Cardiac muscle cell (in vitro differentiated cells and primary cell): Measurements from ENCODE around the gene TRIM31. TPM values are rescaled to one million over a fixed set of nuclear protein-coding genes. Genes with fewer than 3 reads are reported as not detected.
A peak's percentile ranks its signal among the peaks of the same experiment; 100 is the strongest.

Experiments
- DNase-seq, 2 donors: peaks; one replicate each; pipeline versions ENCODE4 v3.0.0 to v3.0.0-alpha.2; 2010 to 2017; ENCODE audit warnings: low read depth in 1 of 2, low spot score in 1 of 2
- H3K27ac ChIP-seq: fragments of 200-600 bp; sonication (generic); 2 replicates; pipeline ENCODE4 v1.5.1; 2016
- H3K27me3 ChIP-seq: fragments of 200-600 bp; sonication (generic); 2 replicates; pipeline ENCODE4 v1.6.0; 2016; ENCODE audit warnings: control low read depth
- H3K36me3 ChIP-seq: fragments of 200-600 bp; sonication (generic); 2 replicates; pipeline ENCODE4 v1.5.1; 2016; ENCODE audit warnings: control low read depth
- H3K4me1 ChIP-seq: fragments of 200-600 bp; sonication (generic); 2 replicates; pipeline ENCODE4 v1.8.1; 2017; ENCODE audit warnings: low read depth, mild to moderate bottlenecking, mixed run types
- H3K4me3 ChIP-seq: fragments of 200-600 bp; sonication (generic); 2 replicates; pipeline ENCODE4 v1.5.1; 2016; ENCODE audit warnings: mild to moderate bottlenecking
- H3K9me3 ChIP-seq: fragments of 200-600 bp; sonication (generic); 2 replicates; pipeline ENCODE4 v1.5.1; 2017; ENCODE audit warnings: low read depth, mild to moderate bottlenecking, control low read depth
- CTCF ChIP-seq: IDR thresholded peaks from 2 replicates; pipeline ENCODE4 v1.5.1; 2012; ENCODE audit warnings: low read depth, mild to moderate bottlenecking, low read length
- polyA plus RNA-seq: library from polyadenylated mRNA; unstranded; fragments of >200 nt; fragmentation: Nextera tagmentation; extraction: Ambion mirVana; gene quantifications from 2 replicates; pipeline ENCODE4 v1.2.1, GENCODE V29; 2016
- total RNA-seq: library from RNA; depleted of rRNA; stranded (reverse); fragments of >200 nt; gene quantifications from 2 replicates; pipeline ENCODE4 v1.2.3, GENCODE V29; 2016

Gene TRIM31
- total and polyA plus RNA-seq, 2 experiments from 2014 or later: not detected

- H3K4me3 ChIP-seq: peak overlapping the region; percentile 6
- TF ChIP-seq CTCF: no peak
- H3K27ac ChIP-seq: no peak overlapping the region
- H3K4me1 ChIP-seq: no peaks in the 10 kb centered on the region
- H3K9me3 ChIP-seq: no peaks in the 10 kb centered on the region
- H3K36me3 ChIP-seq: no peaks in the 10 kb centered on the region
- no peak for DNase-seq
- peaks cover 70% of the 10 kb centered on the region for H3K27me3 ChIP-seq
These were observed 41.0 kb downstream of the TRIM31 start for GRCh38 chr6:30071858-30072257.

- TF ChIP-seq CTCF: peak; percentile 33
- H3K27ac ChIP-seq: no peak overlapping the region
- DNase-seq: peak; percentile 69 to 70
These were observed 41.6 kb downstream of the TRIM31 start for GRCh38 chr6:30071081-30071818.

GRCh38 chr6:30067460-30068139, 45.3 kb downstream of the TRIM31 start:
- H3K4me3 ChIP-seq: peak overlapping the region; percentile 48
- TF ChIP-seq CTCF: no peak
- H3K9me3 ChIP-seq: no peaks in the 10 kb centered on the region
- H3K27ac ChIP-seq: peak overlapping the region; percentile 65
- peak in 1 of 2 donors; percentile 85 for DNase-seq
- H3K4me1 ChIP-seq: no peaks in the 10 kb centered on the region
- peaks cover 27% of the 10 kb centered on the region for H3K27me3 ChIP-seq
- no peaks in the 10 kb centered on the region for H3K36me3 ChIP-seq

More at GRCh38 chr6:30071081-30071818, 41.6 kb downstream of the TRIM31 start:
- Histone ChIP-seq H3K4me3 (peak overlapping the region; percentile 6), H3K4me1 (no peaks in the 10 kb centered on the region), H3K36me3 (no peaks in the 10 kb centered on the region), H3K27me3 (peaks cover 64% of the 10 kb centered on the region), H3K9me3 (no peaks in the 10 kb centered on the region)

GRCh38 chr6:30066577-30067459, 46.1 kb downstream of the TRIM31 start, which contains the start of gene PPP1R11:
Gene PPP1R11 (plus strand): TSS chr6:30067198. CDS start chr6:30067411, 213 bp downstream.
- no peaks in the 10 kb centered on the region for H3K9me3 ChIP-seq
- H3K36me3 ChIP-seq: no peaks in the 10 kb centered on the region
- DNase-seq: peak; percentile 99 to 100
- H3K27ac ChIP-seq: peak within 1 kb of the TSS; percentile 86
- H3K27me3 ChIP-seq: peaks cover 19% of the 10 kb centered on the region
- no peak for TF ChIP-seq CTCF
- peak within 1 kb of the TSS; percentile 48 for H3K4me3 ChIP-seq
- H3K4me1 ChIP-seq: no peaks in the 10 kb centered on the region

GRCh38 chr6:30066082-30066481, 46.8 kb downstream of the TRIM31 start:
- no peak for DNase-seq
- H3K36me3 ChIP-seq: no peaks in the 10 kb centered on the region
- H3K27ac ChIP-seq: peak overlapping the region; percentile 86

More at GRCh38 chr6:30066082-30066481, 46.8 kb downstream of the TRIM31 start:
- TF ChIP-seq CTCF: no peak
- H3K9me3 ChIP-seq: no peaks in the 10 kb centered on the region
- H3K4me1 ChIP-seq: no peaks in the 10 kb centered on the region
- peaks cover 12% of the 10 kb centered on the region for H3K27me3 ChIP-seq
- H3K4me3 ChIP-seq: peak overlapping the region; percentile 48
